ENCODE data around the gene MALAT1. TPM values are rescaled to one million over a fixed set of nuclear protein-coding genes. Genes with fewer than 3 reads are reported as not detected.

MALAT1 gene
- total RNA-seq, 1 experiment from 2014 or later = 2,461 TPM

DNA sequence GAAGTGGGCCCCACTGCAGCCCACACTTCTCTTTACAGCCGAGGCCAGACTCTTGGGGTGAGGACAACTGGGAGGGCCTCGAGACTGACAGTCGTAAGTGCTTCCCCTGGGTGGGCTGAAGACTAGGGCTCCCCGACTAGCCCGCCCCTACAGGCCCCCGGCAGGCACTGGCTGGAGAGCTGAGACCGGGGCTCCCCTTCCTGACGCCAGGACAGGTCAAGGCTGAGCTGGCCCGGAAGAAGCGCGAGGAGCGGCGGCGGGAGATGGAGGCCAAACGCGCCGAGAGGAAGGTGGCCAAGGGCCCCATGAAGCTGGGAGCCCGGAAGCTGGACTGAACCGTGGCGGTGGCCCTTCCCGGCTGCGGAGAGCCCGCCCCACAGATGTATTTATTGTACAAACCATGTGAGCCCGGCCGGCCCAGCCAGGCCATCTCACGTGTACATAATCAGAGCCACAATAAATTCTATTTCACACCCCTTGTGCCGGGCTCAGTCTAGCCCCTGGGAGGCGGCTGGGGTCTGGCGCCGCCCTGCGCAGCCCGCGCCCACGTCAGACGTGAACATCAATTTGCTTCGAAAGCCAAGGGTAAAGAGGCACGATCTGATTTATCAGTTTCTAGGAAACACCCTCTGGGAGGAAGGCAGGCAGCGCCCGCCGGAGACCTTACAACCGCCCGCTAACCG is 39.5 kb downstream of the MALAT1 start:
- no peak for DNase-seq (ENCODE audit: low read depth)

DNA sequence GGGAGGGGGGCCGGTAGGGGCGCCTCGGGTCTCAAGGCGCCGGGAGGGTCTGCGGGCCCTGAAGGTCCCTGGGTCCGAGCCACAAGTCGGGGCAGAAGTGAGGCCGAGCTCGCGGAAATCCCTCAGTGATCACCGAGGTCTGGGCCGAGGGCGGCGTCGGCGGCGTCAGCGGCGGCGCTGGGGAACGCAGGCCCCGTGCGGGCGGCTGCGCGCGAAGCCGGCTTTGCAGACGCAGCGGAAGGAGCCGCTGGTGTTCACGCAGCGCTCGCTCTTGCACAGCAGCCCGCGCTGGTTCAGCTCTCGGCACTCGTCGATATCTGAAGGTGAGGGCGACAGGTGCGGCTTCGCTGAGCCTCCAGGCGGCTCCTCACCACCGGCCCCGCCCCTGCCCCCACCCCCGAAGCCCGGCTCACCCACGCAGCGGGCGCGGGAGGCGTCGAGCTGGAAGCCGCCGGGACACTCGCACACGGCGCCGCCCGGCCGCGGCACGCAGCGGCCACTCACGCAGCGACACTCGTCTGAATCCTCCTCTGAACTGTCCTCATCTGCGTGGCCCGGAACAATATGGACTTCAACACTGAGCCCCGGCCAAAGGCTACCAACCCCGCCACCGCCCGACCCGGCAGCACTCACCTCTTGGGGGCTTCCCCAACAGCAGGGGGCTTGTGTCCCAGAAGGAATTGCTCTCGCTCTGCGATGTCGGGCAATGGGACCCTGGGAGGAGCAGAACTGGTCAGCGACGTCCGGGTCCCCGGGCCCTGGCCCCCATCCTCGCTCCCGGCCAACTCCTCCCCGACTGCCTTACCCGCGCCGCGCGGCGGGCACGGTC is 40.3 kb downstream of the MALAT1 start:
- DNase-seq (ENCODE audit: low read depth) = no peak

DNA sequence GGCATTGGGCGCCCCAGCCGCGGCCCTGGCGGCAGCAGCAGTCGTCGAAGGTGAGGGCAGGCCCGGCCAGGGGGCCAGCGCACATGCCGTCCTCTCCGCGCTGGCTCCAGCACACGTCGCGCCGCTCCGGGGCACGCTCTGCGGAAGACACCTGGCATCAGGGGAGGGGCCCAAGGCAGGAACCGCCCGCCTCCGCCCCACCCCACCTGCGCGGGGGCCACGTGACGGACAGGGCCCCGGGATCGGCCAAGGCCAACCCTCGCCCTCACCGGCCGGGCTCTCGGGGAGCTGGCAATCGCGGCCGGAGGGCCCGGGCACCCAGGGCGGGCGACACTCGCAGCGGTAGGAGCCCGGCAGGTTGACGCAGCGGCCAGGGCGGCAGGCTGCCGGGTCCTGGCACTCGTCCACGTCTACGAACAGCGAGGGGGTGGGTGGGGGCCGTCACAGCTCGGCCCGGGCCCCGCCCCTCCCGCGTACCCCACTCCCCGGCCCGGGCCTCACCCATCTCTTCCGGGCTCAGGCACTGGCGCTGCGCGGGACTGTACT is 41.0 kb downstream of the MALAT1 start:
- DNase-seq (ENCODE audit: low read depth) = no peak

DNA sequence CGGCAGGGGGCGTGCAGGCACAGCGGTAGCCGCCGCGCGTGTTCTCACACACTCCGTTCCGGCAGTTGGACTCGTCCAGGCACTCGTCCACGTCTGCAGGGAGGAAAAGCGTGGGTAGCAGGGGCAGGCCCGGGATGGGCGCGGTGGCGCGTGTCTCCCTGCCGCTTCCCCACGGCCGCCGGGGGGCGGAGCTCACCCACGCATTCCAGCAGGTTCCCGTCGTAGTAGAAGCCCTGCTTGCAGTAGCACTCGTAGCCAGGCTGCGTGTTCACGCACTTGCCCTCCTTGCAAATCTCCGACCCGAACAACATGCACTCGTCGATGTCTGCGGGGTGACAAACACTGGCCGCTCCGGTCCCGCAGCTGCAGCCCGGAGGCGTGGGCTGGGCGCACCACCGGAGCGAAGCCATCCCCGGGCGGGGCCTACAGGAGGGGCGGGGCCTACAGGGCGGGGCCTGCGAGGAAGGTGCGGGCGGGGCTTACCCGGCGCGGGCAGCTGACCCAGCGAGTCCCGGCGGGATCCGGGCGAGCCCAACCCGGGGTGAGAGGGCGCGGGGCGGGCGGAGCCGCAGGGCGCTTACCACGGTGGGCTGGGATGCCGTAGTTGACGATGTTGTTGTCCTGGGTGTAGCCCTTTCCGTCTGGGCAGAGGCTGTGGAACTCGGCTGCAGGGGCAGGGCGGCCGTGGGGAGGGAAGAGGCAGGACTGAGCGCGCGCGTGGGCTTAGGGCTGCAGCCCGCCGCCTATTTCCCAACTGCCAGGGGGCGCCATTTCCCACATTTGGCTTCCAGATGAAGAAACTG is 41.6 kb downstream of the MALAT1 start:
- DNase-seq (ENCODE audit: low read depth) = peak; percentile 81

DNA sequence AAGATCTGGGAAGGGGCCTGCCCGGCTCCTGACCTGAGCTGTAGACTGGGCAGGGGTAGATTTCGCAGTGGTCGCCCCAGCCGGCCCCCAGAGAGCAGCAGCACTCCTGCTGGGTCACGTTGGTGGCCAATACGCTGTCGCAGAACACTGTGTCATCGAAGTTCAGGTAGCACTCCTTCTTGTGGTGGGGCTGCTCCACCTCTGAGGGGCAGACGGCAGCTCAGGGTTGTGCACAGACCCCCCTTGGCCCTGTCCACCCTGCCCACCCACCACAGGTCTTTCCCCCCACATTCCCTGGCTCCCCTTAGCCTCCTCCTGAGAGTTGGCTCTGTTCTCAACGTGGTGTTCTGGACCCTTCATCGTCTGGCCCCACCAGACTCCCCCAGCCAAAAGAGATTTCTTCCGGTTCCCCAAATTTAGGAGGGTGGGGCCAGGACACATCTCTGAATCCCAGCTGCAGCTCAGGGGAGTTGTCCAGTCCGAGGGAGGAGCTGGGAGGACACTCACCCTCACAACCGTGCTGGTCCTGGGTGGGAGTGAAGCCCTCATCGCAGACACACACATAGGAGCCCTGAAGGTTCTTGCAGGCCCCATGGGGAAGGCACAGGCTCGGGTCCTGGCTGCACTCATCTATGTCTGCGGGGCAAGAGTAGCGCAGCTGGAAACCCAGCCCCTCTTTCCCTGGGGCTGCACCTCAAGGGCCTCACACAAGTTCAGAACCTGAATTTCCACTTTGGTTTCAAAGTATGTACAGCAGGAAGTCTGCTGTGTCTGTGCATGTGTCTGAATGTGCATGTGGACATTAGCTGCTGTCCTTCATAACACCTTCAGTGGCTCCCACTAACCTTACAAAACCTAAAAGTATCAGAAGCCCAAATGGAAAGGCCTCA is 42.5 kb downstream of the MALAT1 start:
- DNase-seq (ENCODE audit: low read depth) = no peak

DNA sequence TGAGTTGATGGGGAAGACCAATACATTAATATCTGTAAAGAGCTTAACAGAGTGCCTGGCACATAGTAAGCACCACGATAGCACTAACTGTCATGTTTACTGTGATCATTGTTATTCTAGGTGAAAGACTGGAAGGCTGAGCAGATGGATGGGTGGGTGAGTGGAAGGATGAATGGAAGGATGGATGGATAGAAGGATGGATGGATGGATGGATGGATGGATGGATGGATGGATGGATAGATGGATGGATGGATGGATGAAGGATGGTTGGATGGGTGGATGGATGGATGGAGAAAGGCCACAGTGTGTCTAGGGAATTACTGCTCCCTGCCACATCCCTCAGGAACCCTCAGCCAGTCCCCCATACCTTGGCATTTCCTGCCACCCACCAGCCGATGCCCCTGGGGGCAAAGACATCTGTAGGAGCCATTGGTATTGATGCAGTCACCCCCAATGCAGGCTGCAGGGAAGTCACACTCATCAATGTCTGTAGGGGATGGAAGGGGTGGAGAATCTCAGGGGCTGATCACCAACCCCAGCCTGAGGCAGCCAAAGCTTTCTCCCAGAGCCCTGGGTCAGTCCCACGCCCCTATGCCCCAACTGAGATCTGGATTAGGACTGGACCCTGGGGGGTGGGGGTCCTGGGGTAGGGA is 44.0 kb downstream of the MALAT1 start:
- DNase-seq (ENCODE audit: low read depth) = no peak

DNA sequence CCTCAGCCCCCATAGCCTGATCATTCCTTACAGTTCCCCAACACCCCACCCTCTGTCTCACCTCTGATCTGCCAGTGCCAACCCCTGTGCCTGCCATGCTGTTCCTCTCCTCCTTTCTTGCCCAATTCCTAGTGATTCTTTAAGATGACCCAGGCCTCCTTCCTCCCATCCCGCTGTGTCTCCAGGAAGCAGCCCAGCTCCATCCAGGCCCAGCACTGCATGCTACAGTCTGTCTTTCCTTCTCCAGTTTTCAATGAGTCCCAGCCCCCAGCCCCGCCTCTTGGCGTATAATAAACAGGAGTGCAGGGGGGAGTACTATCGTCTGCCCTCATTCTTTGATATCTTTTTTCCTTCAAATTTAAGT is 47.0 kb downstream of the MALAT1 start:
- no peak for DNase-seq (ENCODE audit: low read depth)

DNA sequence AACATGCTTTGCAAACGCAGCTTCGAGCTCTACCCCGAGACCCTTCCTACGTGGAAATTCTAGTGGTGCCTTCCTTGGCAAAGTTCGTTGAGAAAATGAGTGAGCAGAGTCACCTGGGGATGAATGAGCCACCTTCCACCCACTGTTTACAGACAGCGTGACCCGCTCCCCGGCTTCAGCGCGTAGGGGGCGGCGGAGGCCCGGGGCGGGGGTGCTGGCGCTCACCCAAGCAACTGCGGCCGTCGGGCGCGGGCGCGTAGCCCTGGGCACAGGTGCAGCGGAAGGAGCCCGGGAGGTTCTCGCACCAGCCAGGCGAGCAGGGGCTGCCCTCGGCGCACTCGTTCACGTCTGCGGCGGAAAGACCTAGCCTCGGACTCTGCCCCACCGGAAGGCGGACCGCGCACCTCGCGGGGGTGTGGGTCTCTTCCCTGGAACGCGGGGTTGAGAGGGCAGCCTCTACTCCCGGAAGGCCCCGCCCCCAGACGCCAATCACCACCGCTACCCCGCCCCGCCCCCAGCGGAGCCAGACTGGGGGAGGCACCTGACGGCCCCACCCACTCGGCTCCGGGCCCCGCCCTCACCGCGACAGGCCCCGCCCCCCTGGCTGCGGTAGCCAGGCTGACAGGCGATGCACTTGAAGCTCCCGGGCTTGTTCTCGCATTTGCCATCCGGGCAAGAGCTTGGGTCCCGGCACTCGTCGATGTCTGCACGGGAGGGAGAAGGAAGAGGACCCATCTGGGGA is 47.5 kb downstream of the MALAT1 start:
- DNase-seq (ENCODE audit: low read depth) = no peak

DNA sequence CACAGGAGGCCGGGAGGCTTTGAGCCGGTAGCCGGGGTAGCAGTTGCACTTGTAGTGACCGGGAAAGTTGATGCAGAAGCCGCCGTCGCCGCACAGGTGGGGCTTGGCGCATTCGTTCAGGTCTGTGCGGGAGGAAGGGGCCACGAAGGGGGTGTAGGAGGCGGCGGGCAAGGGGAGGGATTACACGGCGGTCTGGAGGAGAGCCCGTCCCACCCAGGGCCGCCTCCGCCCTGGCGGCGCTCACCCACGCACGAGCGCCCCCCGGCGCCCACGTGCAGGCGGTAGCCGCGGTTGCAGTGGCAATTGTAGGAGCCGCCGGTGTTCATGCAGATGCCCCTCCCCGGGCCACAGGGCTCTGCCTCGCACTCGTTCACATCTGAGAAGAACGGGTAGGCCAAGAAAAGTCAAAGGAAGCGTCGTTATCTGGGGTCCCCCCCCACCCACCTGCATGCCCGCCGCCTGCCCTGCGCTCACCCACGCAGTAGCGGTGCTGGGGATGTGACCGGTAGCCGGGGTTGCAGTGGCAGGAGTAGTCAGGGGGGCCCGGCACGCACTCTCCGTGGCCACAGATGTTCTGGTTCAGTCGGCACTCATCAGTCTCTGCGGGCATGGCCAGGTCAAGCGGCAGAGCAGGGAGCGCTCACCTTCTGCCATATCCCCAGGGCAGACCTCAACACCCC is 48.7 kb downstream of the MALAT1 start:
- DNase-seq (ENCODE audit: low read depth) = no peak

DNA sequence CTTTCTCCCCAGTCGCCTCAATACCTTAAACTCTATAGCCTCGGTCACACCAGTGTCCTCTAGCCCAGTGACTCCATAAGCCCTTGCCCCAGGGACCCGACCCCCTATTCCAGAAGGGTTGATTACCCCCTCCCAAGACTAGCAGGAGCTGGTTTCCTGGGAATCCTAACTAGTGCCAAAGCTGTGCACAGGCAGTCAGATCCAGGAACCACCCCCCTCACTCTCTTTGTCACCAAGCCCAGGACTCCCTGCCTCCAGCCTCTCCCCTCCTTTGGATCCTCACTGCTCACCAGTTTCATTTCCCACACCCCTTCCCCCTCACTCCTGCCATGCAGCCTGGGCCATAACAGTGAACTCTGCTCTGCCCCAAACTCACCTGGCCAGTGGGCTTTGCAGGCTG is 49.5 kb downstream of the MALAT1 start:
- DNase-seq (ENCODE audit: low read depth) = no peak

DNA sequence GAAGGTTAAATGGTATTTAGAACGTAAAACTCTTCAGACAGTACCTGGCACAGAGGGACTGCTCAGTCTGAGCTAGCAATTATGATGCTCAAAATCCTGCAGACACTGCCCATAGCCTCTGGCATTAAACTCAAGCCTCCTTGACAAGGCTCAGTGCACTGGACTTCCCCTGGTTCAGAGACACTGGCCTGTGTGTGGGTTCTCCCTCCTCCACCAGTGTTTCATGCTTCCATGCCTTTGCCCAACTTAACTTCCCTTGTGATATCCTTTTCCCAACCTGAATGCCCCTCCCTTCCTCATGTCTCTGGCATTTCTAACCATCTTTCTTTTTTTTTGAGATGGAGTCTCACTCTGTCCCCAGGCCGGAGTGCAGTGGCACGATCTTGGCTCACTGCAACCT is 50.3 kb downstream of the MALAT1 start:
- DNase-seq (ENCODE audit: low read depth) = no peak

DNA sequence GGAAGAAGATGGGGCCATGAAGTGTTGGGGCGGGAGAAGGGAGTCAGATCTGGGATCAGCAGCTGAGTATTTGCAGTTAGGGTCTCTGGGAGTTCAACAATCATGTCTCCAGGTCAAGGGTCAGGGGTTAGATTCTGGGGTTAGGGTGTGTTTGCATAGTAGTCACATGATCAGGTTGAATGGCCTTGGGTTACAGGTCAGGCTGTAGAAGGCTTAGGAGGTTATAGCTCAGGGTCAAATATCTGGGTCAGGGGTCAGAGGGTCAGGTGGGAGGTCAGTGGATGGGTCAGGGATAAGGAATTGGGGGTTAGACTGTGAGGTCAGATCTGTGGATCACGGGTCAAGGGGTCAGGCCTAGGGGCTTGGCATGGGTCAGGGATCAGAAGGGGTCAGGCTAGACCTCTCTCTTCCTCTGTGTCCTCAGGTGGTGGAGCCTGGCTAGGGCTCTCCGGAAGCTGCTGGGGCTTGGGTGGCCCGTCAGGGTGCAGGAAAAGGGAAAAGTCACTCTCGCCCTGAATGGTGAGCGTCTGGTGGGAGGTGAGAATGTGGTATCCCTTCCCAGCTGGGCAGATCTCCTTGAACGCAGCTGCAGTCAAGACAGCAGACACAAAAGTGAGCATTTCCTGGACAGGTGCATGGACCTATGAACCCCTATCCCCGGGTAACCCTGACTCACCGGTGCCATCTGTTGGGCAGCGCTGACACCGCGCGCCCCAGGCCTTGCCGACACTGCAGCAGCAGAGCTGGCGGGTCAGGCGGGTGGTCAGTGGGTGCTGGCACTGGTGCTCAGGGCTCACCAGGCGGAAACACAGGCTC is 52.9 kb downstream of the MALAT1 start:
- DNase-seq (ENCODE audit: low read depth) = peak; percentile 57

DNA sequence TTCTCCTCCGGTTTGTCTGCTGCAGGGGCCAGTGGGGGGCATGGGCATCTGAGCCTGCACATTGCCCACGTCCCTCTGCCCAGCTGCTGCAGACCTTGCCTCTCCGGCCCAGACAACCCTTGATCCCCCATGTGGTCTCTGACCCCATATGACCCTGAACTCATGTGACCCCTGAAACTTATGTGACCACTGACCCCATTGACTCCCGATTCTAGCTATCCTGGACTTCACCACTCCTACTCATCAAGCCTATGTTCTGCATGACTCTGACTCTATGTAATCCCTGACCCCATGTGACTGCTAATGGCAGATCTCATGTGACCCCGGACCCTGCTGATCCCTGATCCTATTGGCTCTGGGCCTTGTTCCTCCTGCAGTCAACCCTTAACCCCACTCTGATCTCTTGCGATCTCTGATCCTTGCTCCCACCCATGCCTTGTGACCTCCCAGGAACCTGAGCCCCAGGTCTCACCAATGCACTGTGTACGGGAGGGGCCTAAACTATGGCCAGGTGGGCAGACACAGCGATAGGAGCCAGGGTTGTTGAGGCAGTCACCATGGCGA is 53.6 kb downstream of the MALAT1 start:
- DNase-seq (ENCODE audit: low read depth) = no peak

DNA sequence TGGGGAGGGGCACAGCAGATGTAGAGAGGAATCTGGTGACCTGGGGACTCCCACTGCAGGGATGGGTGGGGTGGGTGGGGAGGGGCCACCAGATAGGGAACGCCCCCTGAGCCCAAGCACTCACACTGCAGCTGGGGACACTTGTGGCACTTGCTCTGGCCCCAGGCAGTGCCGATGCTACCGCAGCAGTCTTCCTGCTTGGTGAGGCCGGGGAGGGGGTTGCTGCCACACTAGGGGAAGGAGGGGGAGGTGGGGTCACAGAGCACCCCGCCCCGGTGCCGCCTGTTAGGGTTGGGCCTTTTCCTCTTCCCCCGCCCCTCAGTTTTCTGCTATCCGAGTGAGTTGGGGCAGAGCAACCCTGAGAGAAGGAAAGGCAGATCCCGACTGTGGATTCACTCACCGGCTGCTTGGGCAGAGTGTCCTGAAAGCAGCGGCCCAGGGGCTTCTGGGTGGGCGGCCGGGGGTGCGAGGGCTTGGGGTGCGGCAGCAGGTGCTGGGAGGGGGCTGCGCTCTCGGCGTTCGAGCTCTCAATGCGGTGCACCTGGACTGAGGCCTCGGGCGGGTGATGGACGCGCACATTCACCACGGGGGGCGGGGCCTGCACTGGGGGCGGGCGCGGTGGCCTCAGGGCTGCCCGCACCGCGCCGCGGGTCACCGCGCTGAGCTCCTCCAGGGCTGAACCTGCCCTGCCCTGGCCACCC is 54.6 kb downstream of the MALAT1 start:
- DNase-seq (ENCODE audit: low read depth) = no peak

DNA sequence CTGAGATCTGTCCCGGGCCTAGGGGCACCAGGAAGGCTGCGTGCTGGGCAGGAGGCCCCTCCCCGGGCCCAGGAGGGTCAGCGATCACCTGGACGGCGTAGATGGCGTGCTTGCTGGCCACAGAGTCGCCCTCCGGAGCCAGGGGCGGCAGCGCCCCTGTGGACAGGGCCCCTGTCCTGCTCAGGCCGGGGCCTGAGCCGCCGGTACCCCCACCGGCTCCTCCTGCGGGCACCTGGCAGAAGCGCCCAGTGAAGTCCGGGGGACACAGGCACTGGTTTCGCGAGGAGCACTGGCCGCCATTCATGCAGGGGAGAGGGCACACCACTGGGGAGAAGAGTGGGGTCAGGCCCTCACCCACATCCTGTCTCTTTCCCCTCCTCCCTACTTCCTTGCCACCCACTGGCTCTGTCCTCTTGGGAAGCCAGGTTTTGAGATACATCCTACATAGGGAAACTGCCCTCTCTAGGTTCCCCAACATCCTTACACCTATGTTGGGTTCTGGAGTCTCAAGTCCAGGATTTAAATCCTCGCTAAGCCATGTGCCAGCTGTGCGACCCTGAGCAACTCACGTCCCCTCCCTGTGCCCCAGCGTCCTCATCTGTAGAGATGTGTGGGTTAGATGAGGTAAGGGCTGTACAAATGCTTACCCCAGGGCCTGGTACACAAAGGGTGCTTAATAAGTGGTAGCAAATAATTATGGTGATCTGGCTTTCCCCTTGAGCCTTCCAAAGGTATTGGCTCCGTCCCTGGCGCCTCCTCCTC is 55.4 kb downstream of the MALAT1 start:
- no peak for DNase-seq (ENCODE audit: low read depth)

DNA sequence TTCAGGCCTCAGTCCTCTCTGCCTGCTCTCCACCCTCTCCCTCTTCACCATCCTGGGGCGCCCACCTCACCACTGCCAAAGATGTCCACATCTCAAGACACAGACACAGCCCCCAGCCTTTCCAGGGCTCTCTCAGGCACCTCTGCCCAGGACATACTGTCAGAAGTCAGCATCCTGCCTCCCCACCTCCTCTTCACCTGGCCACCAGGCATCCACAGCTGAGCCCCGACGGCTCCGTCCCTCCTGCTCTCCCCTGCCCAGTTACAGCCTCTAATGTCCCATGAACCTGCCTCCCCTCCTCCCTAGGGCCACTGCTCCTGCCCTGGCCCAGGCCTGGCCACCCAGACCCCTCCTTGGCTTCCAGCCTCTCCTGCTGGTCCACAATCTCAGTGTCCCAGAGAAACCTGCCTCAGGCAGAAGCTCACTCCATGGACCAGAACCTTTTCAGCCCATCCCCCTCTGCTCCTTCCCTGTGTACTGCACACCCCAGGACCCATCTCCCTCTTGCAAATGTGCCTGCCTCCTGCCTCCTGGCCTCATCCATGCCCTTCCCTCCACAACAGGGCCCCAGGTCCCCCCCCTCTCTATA is 56.1 kb downstream of the MALAT1 start:
- no peak for DNase-seq (ENCODE audit: low read depth)

Data from LHCN-M2 (cell line).